Hepatocyte (in vitro differentiated cells): ENCODE data around the gene DACT2.
"Not testable (repeated sequence)": the region's sequence is repeated elsewhere in the genome, so short reads cannot be mapped to it uniquely, and the experiment has no call there.

ENCODE experiments used
- EZH2phosphoT487 ChIP-seq: fragments of 200-600 bp; sonication (generic); IDR thresholded peaks from one replicate; pipeline ENCODE4 v1.6.1; 2018; ENCODE audit warnings: antibody characterized with exemption, mild to moderate bottlenecking, low read depth, moderate library complexity; ENCODE audit not compliant: unreplicated experiment, severe bottlenecking
- TF ChIP-seq, protein P1 (sequence below): fragments of 200-600 bp; sonication (generic); IDR thresholded peaks from 2 replicates; pipeline ENCODE4 v1.5.1; 2016; ENCODE audit warnings: antibody characterized with exemption, mild to moderate bottlenecking; ENCODE audit not compliant: poor library complexity

DNA sequence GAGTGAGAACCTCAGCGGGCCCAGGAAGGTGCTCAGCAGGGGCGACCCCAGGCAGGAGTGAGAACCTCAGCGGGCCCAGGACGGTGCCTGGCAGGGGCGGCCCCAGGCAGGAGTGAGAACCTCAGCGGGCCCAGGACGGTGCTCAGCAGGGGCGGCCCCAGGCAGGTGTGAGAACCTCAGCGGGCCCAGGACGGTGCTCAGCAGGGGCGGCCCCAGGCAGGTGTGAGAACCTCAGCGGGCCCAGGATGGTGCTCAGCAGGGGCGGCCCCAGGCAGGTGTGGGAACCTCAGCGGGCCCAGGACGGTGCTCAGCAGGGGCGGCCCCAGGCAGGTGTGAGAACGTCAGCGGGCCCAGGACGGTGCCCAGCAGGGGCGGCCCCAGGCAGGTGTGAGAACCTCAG, 37.3 kb upstream of the DACT2 start:
- TF ChIP-seq, protein P1, sequence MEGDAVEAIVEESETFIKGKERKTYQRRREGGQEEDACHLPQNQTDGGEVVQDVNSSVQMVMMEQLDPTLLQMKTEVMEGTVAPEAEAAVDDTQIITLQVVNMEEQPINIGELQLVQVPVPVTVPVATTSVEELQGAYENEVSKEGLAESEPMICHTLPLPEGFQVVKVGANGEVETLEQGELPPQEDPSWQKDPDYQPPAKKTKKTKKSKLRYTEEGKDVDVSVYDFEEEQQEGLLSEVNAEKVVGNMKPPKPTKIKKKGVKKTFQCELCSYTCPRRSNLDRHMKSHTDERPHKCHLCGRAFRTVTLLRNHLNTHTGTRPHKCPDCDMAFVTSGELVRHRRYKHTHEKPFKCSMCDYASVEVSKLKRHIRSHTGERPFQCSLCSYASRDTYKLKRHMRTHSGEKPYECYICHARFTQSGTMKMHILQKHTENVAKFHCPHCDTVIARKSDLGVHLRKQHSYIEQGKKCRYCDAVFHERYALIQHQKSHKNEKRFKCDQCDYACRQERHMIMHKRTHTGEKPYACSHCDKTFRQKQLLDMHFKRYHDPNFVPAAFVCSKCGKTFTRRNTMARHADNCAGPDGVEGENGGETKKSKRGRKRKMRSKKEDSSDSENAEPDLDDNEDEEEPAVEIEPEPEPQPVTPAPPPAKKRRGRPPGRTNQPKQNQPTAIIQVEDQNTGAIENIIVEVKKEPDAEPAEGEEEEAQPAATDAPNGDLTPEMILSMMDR, result not testable (repeated sequence)
- not testable (repeated sequence) for TF ChIP-seq EZH2phosphoT487
